ENCODE results near the gene CLDN10. TPM values are rescaled to one million over a fixed set of nuclear protein-coding genes. Genes with fewer than 3 reads are reported as not detected.
A peak's percentile ranks its signal among the peaks of the same experiment; 100 is the strongest.
"Not testable (repeated sequence)": the region's sequence is repeated elsewhere in the genome, so short reads cannot be mapped to it uniquely, and the experiment has no call there.

CLDN10 gene
- total and polyA plus RNA-seq, 8 donors: 83.8 to 258 (median 98.1) TPM

- Histone ChIP-seq H3K36me3 (no peaks in the 10 kb centered on the region), H3K4me1 (peaks cover 0 to 9% (median 0%) of the 10 kb centered on the region in 3 donors), H3K27me3 (no peaks in the 10 kb centered on the region), H3K27ac (no peak overlapping the region), H3K9me3 (no peaks in the 10 kb centered on the region), H3K4me3 (no peak overlapping the region)
- ATAC-seq: no peak
- no peak for DNase-seq
- TF ChIP-seq CTCF (IDR thresholded peaks at IDR 0.05): no peak
- 100% methylated on average over 1 of the region's 1 CpG for WGBS, 2 donors
- intact Hi-C loops (cut with DNase I): no loop called here
- no peak for FAIRE-seq
These were observed 39.6 kb upstream of the CLDN10 start for GRCh38 chr13:95512957-95513356.

GRCh38 chr13:95515606-95516005 lies 36.9 kb upstream of the CLDN10 start:
- WGBS, 2 donors: 71 to 74% methylated on average over 5 of the region's 5 CpGs
- H3K4me1 ChIP-seq; ATAC-seq; H3K4me3 ChIP-seq; DNase-seq; FAIRE-seq; H3K27ac ChIP-seq; H3K36me3 ChIP-seq; intact Hi-C loops (cut with DNase I); H3K27me3 ChIP-seq; H3K9me3 ChIP-seq: not testable (repeated sequence)

- 43 to 59% methylated on average over 2 of the region's 2 CpGs for WGBS, 2 donors
- no peak for FAIRE-seq
- intact Hi-C loops (cut with DNase I): no loop called here
These were observed 36.5 kb upstream of the CLDN10 start for GRCh38 chr13:95516021-95516420.

GRCh38 chr13:95516492-95516891 lies 36.0 kb upstream of the CLDN10 start:
- H3K36me3 ChIP-seq: no peaks in the 10 kb centered on the region
- no peak overlapping the region for H3K4me3 ChIP-seq
- WGBS, 2 donors: 6 to 16% methylated on average over 3 of the region's 3 CpGs
- peak in 1 of 4 donors; percentile 76 for ATAC-seq
- H3K9me3 ChIP-seq: no peaks in the 10 kb centered on the region
- no peak for TF ChIP-seq CTCF (IDR thresholded peaks at IDR 0.05)
- FAIRE-seq: no peak
- no peaks in the 10 kb centered on the region for H3K4me1 ChIP-seq
- DNase-seq: no peak
- no peak overlapping the region for H3K27ac ChIP-seq
- no peaks in the 10 kb centered on the region for H3K27me3 ChIP-seq
- intact Hi-C loops (cut with DNase I): no loop called here

More at GRCh38 chr13:95516021-95516420, 36.5 kb upstream of the CLDN10 start:
- Histone ChIP-seq H3K9me3 (no peaks in the 10 kb centered on the region), H3K27ac (no peak overlapping the region), H3K27me3 (no peaks in the 10 kb centered on the region), H3K4me3 (no peak overlapping the region), H3K4me1 (peaks cover 0 to 4% (median 0%) of the 10 kb centered on the region in 3 donors), H3K36me3 (no peaks in the 10 kb centered on the region)
- DNase-seq (no peak), ATAC-seq (no peak)
- no peak for TF ChIP-seq CTCF (IDR thresholded peaks at IDR 0.05)

GRCh38 chr13:95523598-95523997 lies 28.9 kb upstream of the CLDN10 start:
- no peak for TF ChIP-seq CTCF (IDR thresholded peaks at IDR 0.05)
- no peak for FAIRE-seq
- intact Hi-C loops (cut with DNase I): no loop called here
- H3K4me3 ChIP-seq: no peak overlapping the region
- no peak overlapping the region for H3K27ac ChIP-seq
- H3K9me3 ChIP-seq: no peaks in the 10 kb centered on the region
- H3K36me3 ChIP-seq: no peaks in the 10 kb centered on the region
- no peaks in the 10 kb centered on the region for H3K27me3 ChIP-seq
- peaks cover 0 to 5% (median 0%) of the 10 kb centered on the region in 3 donors for H3K4me1 ChIP-seq
- WGBS, 2 donors: 34% methylated on average over 5 of the region's 5 CpGs
- no peak for DNase-seq
- peak in 2 of 4 donors; percentile 74 to 89 for ATAC-seq

All from pancreas (tissue), 10 donors.